ENCODE data around the gene PALB2.
A peak's percentile ranks its signal among the peaks of the same experiment; 100 is the strongest.

PALB2 gene

GRCh38 chr16:23679274-23679985 lies 38.3 kb upstream of the PALB2 start:
- H3K27ac ChIP-seq = no peak overlapping the region
- TF ChIP-seq, protein P1, sequence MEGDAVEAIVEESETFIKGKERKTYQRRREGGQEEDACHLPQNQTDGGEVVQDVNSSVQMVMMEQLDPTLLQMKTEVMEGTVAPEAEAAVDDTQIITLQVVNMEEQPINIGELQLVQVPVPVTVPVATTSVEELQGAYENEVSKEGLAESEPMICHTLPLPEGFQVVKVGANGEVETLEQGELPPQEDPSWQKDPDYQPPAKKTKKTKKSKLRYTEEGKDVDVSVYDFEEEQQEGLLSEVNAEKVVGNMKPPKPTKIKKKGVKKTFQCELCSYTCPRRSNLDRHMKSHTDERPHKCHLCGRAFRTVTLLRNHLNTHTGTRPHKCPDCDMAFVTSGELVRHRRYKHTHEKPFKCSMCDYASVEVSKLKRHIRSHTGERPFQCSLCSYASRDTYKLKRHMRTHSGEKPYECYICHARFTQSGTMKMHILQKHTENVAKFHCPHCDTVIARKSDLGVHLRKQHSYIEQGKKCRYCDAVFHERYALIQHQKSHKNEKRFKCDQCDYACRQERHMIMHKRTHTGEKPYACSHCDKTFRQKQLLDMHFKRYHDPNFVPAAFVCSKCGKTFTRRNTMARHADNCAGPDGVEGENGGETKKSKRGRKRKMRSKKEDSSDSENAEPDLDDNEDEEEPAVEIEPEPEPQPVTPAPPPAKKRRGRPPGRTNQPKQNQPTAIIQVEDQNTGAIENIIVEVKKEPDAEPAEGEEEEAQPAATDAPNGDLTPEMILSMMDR (IDR thresholded peaks at IDR 0.05) = no peak
- no peak for DNase-seq (ENCODE audit: low spot score)

GRCh38 chr16:23678430-23679273 lies 37.5 kb upstream of the PALB2 start, which contains the start of gene PLK1:
PLK1 (plus strand) TSS chr16:23678889; CDS start chr16:23678933, 44 bp downstream.
- Histone ChIP-seq H3K4me3 (peak within 1 kb of the TSS; percentile 71), H3K27ac (peak within 1 kb of the TSS in 1 of 2 donors; percentile 47)
- DNase-seq (ENCODE audit: low spot score) = no peak
- TF ChIP-seq, protein P1 (IDR thresholded peaks at IDR 0.05) = no peak

More at GRCh38 chr16:23679274-23679985, 38.3 kb upstream of the PALB2 start:
- peak overlapping the region; percentile 71 for H3K4me3 ChIP-seq

GRCh38 chr16:23676924-23677480 lies 35.9 kb upstream of the PALB2 start:
- Histone ChIP-seq H3K27ac (no peak overlapping the region), H3K4me3 (no peak overlapping the region)
- TF ChIP-seq, protein P1 (IDR thresholded peaks at IDR 0.05) = no peak
- no peak for DNase-seq (ENCODE audit: low spot score)

DNA sequence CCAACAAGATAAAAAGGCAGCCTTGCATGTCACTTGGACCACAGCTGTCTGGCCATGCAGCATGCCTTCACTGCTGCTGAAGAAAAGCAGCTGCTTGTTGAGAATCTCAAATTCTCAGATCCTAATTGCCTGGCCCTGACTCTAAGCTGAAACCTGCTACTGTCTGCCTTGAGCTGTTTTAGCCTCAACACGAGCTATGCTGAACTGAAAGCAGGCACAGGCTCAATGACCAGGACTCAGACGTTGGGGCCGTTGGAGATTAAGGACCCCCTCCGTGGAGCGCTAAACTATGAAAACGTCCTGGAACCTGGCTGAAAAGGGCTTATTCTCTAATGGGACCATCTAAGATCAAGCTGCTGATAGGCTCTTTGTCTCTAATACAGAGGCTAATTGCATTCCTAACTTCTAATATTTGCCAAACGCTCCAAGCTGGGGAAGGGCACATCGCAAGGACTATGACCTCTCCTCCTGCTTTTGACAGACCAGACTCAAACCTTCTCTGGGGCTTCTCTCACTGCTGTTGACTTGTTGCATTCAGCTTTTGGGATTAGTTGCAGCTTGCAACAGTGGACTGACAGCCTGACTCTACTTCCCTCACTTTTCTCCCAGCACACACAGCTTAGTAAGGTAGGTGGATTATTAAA lies 33.0 kb upstream of the PALB2 start:
- H3K4me3 ChIP-seq = no peak overlapping the region
- TF ChIP-seq, protein P1 (IDR thresholded peaks at IDR 0.05) = no peak
- no peak for DNase-seq (ENCODE audit: low spot score)
- H3K27ac ChIP-seq = no peak overlapping the region

GRCh38 chr16:23670137-23670776 lies 29.1 kb upstream of the PALB2 start:
- Histone ChIP-seq H3K27ac (no peak overlapping the region), H3K4me3 (no peak overlapping the region)
- TF ChIP-seq, protein P1 (IDR thresholded peaks at IDR 0.05) = no peak
- DNase-seq (ENCODE audit: low spot score) = no peak

DNA sequence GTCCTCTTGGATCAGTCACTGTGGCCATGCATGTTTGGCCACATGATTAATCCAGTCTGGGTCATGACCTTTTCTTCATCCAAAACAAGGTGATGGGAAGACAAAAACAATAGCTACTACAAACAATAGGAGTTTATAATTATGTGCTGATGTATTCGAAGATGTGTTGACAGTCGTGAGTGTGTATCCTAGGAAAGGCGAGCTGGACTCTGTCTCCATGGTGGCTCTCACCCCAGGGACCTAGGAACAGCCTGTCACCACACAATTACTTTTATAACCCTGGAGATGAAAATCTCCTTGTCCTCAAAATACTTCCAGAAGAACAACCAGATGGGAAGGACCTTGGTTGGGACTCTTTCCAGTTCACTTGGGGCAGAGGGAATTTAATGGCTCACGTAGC lies 27.8 kb upstream of the PALB2 start:
- H3K27ac ChIP-seq = no peak overlapping the region
- DNase-seq (ENCODE audit: low spot score) = no peak
- TF ChIP-seq, protein P1 (IDR thresholded peaks at IDR 0.05) = no peak
- H3K4me3 ChIP-seq = no peak overlapping the region

Data from coronary artery (tissue), 2 donors.